ENCODE data around the gene IKZF3.
A peak's percentile ranks its signal among the peaks of the same experiment; 100 is the strongest.

IKZF3 gene

DNA sequence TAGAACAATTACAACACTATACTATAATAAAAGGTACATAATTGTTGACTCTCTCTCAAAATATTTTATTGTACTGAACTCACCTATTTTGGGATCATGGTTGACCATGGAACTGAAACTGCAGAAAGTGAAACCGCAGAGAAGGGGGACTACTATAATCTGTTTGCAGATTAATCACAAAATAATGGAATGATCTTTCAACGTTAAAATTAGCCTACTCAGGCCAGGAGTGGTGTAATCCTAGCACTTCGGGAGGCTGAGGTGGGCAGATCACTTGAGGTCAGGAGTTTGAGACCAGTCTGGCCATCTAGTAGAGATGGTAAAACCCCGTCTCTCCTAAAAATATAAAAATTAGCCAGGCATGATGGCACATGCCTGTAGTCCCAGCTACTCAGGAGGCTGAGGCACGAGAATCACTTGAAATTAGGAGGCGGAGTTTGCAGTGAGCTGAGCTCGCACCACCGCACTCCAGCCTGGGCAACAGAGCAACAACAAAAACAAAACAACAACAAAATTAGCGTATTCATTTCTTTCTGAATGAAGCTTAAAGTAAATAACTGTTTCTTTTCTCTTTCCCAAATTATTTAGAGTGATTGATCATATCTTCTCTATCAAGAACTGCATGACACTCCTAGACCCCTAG is 45.6 kb downstream of the IKZF3 start:
- DNase-seq: no peak

- no peak for DNase-seq
These were observed 47.8 kb downstream of the IKZF3 start for GRCh38 chr17:39816272-39816671.

GRCh38 chr17:39814497-39814896 is 49.6 kb downstream of the IKZF3 start:
- no peak for DNase-seq

- DNase-seq: no peak
These were observed 50.5 kb downstream of the IKZF3 start for GRCh38 chr17:39813631-39814030.

DNA sequence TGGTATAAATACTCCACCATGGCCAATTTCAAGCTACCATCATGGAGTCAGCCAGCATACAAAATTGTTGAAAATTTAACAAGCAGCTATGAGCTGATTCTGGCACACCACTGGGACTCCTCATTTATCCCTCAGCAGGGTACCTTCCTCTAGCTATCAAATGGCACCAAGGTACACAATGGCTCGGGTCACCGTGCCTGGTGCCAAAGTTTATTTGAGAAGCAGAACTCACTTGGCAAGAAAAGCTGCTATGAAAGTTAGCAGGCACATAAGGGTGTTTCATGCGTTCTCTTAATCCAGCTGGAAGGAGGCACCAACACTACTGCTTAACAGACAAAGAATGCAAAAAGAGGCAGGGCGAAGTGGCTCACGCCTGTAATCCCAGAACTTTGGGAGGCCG is 51.6 kb downstream of the IKZF3 start:
- DNase-seq: no peak

DNA sequence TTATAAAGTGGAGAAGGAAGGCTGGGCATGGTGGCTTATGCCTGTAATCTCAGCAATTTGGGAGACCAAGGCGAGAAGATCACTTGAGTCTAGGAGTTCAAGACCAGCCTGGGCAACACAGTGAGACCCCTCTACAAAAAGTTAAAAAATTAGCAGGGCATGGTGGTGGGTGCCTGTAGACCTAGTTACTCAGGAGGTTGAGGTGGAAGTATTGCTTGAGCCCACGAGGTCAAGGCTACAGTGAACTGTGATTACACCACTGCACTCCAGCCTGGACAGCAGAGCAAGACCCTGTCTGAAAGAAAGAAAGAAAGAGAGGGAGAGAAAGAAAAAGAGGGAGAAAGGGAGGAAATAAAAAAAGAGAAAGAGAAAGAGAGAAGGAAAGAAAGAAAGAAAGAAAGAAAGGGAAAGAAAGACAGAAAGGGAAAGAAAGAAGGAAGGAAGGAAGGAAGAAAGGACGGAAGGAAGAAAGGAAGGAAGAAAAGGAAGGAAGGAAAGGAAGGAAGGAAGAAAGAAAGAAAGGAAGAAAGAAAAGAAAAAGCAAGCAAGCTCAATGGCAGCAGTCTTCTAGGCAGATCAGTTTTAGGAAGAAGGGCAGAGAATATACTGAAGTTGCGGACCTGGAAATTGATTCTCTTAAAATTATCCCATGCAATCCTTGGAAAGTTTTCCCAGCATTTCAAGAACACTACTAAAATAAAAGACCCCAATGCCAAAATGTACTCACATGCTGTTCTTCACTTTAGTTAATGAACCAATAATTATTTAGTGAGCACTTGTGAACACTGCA is 53.0 kb downstream of the IKZF3 start:
- no peak for DNase-seq

DNA sequence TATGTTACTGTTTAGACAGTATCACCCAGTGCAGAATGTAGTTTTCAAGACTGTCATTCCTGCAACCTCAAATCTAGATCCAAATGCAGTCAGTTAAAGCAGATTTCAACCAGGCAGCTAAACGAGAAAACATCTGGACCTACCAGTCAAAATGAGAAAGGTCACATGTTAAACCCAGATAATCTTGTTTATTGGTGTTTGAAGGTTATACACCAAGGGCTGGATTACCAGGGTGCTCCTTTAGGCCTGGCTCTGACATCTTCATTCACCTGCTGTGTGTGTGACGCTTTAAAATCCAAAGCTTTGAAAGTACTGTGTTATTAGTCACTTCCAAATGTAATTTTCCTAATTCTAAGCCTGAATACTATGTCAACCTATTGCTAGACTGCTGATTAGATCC is 54.9 kb downstream of the IKZF3 start:
- DNase-seq: no peak

DNA sequence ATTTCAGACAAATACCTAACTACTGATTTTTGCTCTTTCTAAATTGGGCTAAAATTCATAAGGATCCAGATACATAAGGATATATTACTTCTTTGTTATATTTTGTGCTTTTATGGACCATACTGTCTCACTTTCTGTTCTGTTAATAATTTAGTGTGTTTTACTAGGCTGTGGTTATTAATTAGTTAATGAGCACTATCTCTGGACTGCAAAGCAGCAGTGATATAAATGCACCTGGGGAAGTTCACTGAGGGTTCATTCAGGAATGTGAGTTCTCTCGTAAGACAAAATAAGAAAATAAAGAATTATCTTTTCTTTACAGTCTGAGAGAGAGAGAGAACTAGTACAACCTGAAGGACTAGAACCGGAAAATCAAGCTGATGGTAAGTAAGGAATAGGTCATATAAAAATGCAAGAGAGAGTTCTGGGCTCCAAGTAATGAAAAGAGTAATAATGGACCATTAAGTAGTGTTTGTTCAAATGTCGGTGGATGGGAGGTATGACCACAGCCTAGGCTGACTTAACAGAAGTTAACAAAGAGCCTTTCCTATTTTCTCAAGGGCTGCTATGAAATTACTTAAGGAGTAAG is 55.6 kb downstream of the IKZF3 start:
- no peak for DNase-seq

DNA sequence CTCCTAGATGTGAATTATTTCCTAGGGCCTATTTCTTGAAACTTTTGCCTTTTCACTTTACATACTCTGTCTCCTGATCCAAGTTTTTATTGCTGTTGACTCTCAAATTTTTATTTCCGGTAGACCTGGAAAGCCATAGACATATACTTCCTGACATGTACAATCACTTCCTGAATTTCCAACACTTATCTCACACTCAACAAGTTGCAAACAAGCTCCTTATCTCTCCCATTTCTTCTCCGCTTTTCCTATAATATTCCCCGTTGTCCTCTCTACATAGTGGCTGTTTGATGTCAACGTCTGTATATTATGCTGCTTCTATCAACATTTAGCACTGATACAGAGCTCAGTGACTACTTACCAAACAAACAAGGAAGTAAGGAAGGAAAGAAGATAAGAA is 59.3 kb downstream of the IKZF3 start:
- DNase-seq: no peak

GRCh38 chr17:39801055-39801454 is 63.1 kb downstream of the IKZF3 start:
- DNase-seq: no peak

DNA sequence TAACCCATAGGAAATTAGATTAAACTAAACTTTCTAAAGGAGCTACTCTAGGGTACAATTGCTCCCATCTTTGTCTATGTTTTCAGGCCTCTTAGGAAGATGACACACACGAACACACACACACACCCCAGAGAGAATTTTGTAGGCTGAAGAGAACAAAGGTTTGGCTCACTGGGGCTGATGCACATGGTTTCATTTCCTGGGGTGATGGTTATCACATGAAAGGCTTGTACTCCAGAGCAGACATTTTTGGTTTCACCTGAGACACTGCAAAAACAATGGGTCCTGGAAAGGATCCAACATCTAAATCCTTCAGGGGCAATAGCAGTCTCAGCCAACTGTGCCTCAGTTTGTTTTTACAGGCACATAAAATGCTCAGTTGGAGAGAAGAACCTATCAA is 63.6 kb downstream of the IKZF3 start:
- no peak for DNase-seq

- DNase-seq: no peak
These were observed 64.7 kb downstream of the IKZF3 start for GRCh38 chr17:39799395-39799794.

- no peak for DNase-seq
These were observed 69.7 kb downstream of the IKZF3 start for GRCh38 chr17:39794249-39794970.

DNA sequence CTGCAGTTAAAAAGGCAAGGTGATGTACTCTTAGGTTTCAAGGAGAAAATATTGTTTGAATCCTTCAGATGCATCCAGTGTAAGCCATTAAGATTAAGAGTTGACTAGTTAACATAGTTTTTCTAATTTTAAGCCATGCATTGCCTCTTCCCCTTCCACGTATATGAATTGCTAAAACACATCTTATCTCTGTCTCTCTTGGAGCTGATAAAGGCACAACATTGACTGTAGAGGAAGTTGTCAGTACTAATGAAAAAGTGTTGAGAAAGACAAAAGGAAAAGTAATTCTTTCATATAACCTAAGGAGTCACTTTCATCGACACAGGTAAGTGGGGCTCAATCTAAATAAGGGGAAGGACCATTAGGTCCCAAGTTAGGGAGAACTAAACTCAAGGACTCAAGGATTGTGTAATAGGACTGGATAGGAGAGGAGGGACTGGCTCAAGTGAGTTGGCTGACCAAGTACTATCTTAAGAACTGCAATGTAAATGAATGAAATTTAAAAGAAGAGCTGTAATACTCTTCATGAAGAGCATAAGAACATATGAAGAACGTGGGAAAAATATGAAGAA is 70.7 kb downstream of the IKZF3 start:
- no peak for DNase-seq

GRCh38 chr17:39792526-39793221 is 71.4 kb downstream of the IKZF3 start:
- DNase-seq: peak in 1 of 58 donors; percentile 1

DNA sequence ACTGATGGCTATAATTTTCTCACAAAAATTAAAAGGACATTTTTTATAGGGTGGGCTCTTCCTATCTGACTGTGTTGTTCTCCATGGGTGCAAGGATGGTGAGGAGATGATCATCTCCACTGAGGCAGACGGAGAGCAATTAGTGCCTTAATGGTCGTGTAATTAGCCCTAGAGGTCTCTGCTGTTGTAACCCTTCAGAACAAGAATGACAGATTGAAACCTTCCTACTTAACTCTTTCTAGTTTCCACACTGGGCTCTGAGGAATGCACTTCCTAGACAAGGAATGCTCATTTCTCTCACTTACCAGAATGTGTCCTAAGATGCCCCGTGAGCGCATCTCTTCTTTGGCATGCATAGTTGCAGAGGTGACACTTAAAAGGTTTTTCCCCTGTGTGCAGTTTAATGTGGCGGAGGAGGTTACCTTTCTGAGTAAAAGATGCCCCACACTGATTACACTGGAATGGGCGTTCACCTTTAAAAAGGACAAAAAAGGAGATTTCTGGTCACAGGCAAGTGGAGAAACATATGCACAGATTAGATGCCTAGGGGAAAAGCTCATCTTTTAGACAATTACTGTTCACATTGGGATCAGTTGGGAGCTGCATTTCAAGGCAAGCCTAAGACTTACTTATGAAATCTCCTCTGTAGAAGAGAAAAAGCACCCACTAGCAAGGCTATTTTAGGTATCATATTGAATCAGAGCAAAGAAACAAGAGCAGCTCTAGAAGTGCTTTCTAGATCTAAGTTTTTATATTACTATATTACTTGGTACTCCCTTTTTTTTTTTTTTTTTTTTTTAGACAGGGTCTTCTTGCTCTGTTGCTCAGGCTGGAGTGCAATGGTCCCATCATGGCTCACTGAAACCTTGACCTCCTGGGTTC is 72.8 kb downstream of the IKZF3 start:
- DNase-seq: no peak

- no peak for DNase-seq
These were observed 76.2 kb downstream of the IKZF3 start for GRCh38 chr17:39787743-39788484.

DNA sequence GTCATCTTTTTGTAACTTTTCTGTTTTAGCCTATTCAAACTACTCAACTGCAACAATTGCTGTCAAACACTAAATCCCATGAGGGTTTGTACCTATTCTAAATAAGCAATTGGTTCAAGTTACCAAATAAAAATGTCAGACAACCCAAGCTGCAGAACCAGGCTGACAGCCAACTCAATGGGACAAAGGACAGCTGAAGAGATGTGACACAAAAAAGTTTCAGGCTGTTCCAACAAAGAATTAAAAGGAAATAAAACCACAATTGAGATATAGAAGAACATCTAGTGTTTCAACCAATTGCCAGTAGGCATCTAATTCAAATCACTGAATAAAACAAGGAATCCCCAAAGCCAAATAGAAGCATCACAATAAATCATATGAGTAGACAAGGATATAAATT is 77.1 kb downstream of the IKZF3 start:
- DNase-seq: peak in 1 of 58 donors; percentile 1

DNA sequence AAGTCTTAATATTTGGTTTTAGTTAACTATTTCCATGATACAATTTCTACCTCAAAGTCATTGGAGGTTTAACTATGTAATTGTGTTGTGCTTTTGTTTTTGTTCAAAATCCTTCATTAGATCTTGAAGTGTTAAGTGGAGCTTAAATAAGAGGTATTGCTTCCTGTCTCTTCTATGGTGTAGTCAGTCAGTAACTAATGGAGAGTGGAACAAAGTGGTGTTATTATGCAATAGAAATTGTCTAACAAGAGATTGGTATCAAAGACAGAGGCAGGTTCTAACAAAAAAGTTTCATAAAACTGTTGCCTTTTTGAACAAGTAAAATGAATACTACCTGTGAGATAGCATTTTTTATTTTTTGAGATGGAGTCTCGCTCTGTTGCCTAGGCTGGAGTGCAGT is 81.1 kb downstream of the IKZF3 start:
- DNase-seq: no peak

Data from anterior cingulate cortex (tissue), 58 donors.